Myometrial cell (primary cell): Measurements from ENCODE around the gene HOXC4. TPM values are rescaled to one million over a fixed set of nuclear protein-coding genes. Genes with fewer than 3 reads are reported as not detected.

Source experiments
- total RNA-seq: library from RNA; depleted of rRNA; stranded (reverse); fragments of >200 nt; gene quantifications from 2 replicates; pipeline ENCODE4 v1.2.3, GENCODE V29; 2015

The HOXC4 gene
- total RNA-seq = 0.58 TPM in 1 of 2 replicates, not detected in the other

DNA sequence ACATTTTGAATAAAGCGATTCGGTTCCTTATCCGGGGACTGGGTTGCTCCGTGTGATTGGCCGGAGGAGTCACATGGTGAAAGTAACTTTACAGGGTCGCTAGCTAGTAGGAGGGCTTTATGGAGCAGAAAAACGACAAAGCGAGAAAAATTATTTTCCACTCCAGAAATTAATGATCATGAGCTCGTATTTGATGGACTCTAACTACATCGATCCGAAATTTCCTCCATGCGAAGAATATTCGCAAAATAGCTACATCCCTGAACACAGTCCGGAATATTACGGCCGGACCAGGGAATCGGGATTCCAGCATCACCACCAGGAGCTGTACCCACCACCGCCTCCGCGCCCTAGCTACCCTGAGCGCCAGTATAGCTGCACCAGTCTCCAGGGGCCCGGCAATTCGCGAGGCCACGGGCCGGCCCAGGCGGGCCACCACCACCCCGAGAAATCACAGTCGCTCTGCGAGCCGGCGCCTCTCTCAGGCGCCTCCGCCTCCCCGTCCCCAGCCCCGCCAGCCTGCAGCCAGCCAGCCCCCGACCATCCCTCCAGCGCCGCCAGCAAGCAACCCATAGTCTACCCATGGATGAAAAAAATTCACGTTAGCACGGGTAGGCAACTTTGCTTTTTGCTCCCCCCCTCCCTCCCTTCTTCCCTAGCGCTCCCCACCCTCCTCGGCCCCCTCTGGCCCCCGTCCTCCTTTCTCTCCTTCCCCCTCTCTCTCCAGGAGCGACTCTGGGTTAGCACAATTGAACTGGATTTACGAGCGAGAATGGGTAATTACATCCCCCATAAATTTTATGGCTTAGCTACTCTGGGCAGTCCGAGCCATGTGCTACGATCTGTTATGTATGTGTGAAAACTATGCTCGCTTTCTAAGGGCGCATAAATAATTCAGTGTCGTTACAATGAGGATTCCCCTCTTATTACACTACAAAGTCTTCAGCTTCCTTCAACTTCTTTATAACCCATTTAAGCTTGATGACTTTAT, at the start of gene HOXC4:
HOXC4 (plus strand) TSS at position 85 of the 991 bp plus-strand sequence; CDS start at position 173, 88 bp downstream.

DNA sequence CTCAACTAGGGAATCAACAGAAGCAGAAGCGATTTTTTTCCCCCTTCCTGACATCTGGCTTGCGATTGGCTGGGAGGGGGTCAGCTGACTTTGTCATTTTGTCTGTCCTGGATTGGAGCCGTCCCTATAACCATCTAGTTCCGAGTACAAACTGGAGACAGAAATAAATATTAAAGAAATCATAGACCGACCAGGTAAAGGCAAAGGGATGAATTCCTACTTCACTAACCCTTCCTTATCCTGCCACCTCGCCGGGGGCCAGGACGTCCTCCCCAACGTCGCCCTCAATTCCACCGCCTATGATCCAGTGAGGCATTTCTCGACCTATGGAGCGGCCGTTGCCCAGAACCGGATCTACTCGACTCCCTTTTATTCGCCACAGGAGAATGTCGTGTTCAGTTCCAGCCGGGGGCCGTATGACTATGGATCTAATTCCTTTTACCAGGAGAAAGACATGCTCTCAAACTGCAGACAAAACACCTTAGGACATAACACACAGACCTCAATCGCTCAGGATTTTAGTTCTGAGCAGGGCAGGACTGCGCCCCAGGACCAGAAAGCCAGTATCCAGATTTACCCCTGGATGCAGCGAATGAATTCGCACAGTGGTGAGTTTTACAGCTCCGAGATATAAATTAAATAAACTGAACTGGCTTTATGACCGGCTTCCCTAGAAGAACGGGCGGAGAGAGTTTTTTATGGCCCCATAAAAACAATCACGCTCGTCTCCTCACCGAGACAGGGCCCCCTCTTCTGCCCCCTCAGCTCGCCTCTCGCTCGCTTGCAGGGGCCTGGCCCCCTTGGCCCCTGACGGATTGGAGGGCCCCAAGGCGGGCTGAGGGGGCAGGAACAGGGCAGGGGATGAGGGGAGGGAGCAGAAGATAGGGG, 25.1 kb upstream of the HOXC4 start, which contains the start of gene HOXC6:
HOXC6 (plus strand) TSS at position 127 of the 888 bp plus-strand sequence; CDS start at position 209, 82 bp downstream.

DNA sequence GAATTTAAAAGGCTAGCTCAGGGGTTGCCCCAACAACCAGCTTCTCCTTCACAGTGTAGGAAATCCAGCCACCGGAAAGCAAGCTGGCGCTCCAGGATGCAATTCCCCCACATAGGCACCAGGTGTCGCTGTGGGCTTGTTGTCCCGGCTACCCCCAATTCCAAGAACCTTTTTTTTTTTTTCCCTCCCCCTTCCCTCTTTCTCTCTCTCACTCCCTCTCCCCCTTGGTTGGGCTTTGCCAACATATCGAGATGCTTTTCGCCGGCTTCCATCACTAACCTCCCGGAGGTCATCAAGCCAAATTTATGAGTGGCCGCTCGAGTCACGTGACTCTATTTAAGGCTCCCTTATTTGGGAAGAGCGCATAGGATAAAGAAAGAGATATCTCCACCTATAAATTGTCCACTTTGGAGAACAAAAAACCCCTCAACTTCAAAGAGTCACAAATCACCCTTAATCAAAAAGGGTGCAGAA, 21.0 kb upstream of the HOXC4 start, which contains the start of gene HOXC5:
HOXC5 (plus strand) TSS at position 424 of the 474 bp plus-strand sequence. CDS start 73 bp downstream, outside the sequence.

Other genes with a start within 250 kb of the HOXC4 start
- gene HOXC13, start 115.0 kb upstream of the HOXC4 start, total RNA-seq = not detected in 2 replicates
- gene HOXC12, start 98.9 kb upstream of the HOXC4 start, total RNA-seq = not detected in 2 replicates
- gene HOXC11, start 80.7 kb upstream of the HOXC4 start, total RNA-seq = 1.2 and 3.2 TPM in 2 replicates
- gene HOTAIR, start 78.9 kb upstream of the HOXC4 start, total RNA-seq = 1.4 TPM in 2 replicates
- gene HOXC10, start 68.7 kb upstream of the HOXC4 start, total RNA-seq = not detected in 2 replicates
- 2.0 and 7.6 TPM in 2 replicates for gene HOXC9, start 53.7 kb upstream of the HOXC4 start, total RNA-seq
- 0.18 TPM in 1 of 2 replicates, not detected in the other for gene HOXC8, start 44.9 kb upstream of the HOXC4 start, total RNA-seq
- gene HOXC6, start 25.4 kb upstream of the HOXC4 start, total RNA-seq = 0.86 and 2.5 TPM in 2 replicates
- gene HOXC5, start 20.8 kb upstream of the HOXC4 start, total RNA-seq = not detected in 2 replicates
- gene SMUG1, start 135.2 kb downstream of the HOXC4 start, total RNA-seq = 55.6 and 57.4 TPM in 2 replicates
- 24.8 and 31.5 TPM in 2 replicates for gene CBX5, start 226.3 kb downstream of the HOXC4 start, total RNA-seq
- 563 and 784 TPM in 2 replicates for gene HNRNPA1, start 226.9 kb downstream of the HOXC4 start, total RNA-seq
- 0.35 TPM in 1 of 2 replicates, not detected in the other for gene NFE2, start 247.2 kb downstream of the HOXC4 start, total RNA-seq